Measurements from ENCODE around the gene PRTFDC1.

DNA sequence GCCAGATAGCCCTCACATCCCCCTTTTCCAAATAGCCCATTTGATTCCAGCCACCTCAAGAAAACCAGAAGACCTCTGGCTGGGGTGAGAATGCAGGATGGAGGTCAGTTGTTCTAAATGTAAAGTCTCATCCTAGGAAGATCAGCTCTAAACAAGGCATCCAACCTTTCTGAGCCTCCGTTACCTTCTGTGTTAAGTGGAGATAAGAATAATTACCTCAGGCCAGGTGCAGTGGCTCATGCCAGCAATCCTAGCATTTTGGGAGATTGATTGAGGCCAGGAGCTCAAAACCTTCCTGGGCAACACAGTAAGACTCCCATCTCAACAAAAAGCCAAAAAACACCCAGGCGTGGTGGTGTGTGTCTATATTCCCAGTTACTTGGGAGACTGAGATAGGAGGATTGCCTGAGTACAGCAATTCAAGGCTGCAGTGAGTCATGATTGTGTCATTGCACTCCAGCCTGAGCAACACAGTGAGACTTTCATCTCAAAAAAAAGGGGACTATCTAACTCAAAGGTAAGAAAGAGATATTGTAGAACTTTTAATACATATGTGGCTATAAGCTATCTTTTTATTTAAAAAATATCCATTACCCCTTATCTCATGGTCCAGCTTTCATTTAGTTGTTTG is 43.5 kb downstream of the PRTFDC1 start:
- TF ChIP-seq, protein P1, sequence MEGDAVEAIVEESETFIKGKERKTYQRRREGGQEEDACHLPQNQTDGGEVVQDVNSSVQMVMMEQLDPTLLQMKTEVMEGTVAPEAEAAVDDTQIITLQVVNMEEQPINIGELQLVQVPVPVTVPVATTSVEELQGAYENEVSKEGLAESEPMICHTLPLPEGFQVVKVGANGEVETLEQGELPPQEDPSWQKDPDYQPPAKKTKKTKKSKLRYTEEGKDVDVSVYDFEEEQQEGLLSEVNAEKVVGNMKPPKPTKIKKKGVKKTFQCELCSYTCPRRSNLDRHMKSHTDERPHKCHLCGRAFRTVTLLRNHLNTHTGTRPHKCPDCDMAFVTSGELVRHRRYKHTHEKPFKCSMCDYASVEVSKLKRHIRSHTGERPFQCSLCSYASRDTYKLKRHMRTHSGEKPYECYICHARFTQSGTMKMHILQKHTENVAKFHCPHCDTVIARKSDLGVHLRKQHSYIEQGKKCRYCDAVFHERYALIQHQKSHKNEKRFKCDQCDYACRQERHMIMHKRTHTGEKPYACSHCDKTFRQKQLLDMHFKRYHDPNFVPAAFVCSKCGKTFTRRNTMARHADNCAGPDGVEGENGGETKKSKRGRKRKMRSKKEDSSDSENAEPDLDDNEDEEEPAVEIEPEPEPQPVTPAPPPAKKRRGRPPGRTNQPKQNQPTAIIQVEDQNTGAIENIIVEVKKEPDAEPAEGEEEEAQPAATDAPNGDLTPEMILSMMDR (IDR thresholded peaks at IDR 0.05) = no peak
- TF ChIP-seq POLR2A (IDR thresholded peaks at IDR 0.05) = no peak

Measured in heart left ventricle (tissue), 13 donors.